ENCODE results near the gene IL17D. TPM values are rescaled to one million over a fixed set of nuclear protein-coding genes. Genes with fewer than 3 reads are reported as not detected.

Gene IL17D
- total RNA-seq, 1 experiment from 2014 or later, result 1.2 TPM

DNA sequence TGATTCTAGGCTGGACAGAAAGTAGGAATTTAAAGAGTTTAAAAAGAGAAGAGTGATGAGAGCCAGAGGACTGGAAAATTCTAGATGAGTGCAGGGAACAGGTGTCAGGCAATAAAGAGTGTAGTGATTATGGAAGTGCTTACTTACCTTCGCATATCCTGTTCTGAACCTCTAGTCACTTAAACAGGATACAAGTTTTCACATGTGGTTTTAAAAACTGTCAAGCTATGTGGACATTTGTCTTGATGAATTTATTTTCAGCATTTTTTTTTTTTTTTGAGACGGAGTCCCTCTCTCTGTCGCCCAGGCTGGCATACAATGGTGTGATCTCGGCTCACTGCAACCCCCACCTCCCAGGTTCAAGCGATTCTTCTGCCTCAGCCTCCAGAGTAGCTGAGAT is 34.3 kb upstream of the IL17D start:
- Histone ChIP-seq H3K4ac (ENCODE audit: low read depth, low read length) (no peak overlapping the region), H2BK12ac (ENCODE audit: insufficient read length, low read depth, low read length) (no peak overlapping the region), H3K27me3 (ENCODE audit: insufficient read depth, low read length) (no peaks in the 10 kb centered on the region), H3K14ac (ENCODE audit: insufficient read depth, low read length) (no peak overlapping the region), H3K23me2 (ENCODE audit: insufficient read length, low read depth, low read length, poor library complexity, severe bottlenecking) (no peaks in the 10 kb centered on the region), H3K4me1 (ENCODE audit: insufficient read depth, low read length) (no peaks in the 10 kb centered on the region), H3K4me2 (ENCODE audit: insufficient read depth, insufficient read length, low read length) (no peak overlapping the region), H3K9me3 (ENCODE audit: control insufficient read depth, low read depth, low read length) (no peaks in the 10 kb centered on the region), H4K5ac (ENCODE audit: insufficient read length, low read depth, low read length) (no peak overlapping the region), H2BK120ac (ENCODE audit: low read depth, low read length, poor library complexity, severe bottlenecking) (no peak overlapping the region), H2AFZ (ENCODE audit: low read length) (no peak overlapping the region), H3T11ph (ENCODE audit: low read length) (no peak overlapping the region), H3K18ac (ENCODE audit: insufficient read length, low read depth, low read length) (no peak overlapping the region), H3K56ac (ENCODE audit: insufficient read length, low read depth, low read length) (no peak overlapping the region), H3K23ac (ENCODE audit: insufficient read length, low read depth, low read length) (no peak overlapping the region), H2BK20ac (ENCODE audit: low read depth, low read length, poor library complexity, severe bottlenecking) (no peak overlapping the region), H2BK15ac (ENCODE audit: low read depth, low read length) (no peak overlapping the region), H3K79me1 (ENCODE audit: insufficient read depth, low read depth, low read length, poor library complexity, severe bottlenecking) (no peaks in the 10 kb centered on the region), H2BK5ac (ENCODE audit: insufficient read length, low read length) (no peak overlapping the region), H4K20me1 (ENCODE audit: control insufficient read depth, insufficient read depth, insufficient read length) (no peaks in the 10 kb centered on the region), H3K79me2 (ENCODE audit: insufficient read depth, low read length) (no peaks in the 10 kb centered on the region), H3K9ac (ENCODE audit: extremely low read depth, insufficient read length, low read length) (no peak overlapping the region), H3K27ac (ENCODE audit: insufficient read length, low read depth, low read length) (no peak overlapping the region), H4K91ac (ENCODE audit: insufficient read length, low read depth, low read length) (no peak overlapping the region), H4K8ac (replicated peaks; ENCODE audit: insufficient read length, low read depth, low read length) (no peak overlapping the region), H2AK5ac (ENCODE audit: insufficient read length, low read length) (no peak overlapping the region)
- no peak for DNase-seq
- TF ChIP-seq, protein P1, sequence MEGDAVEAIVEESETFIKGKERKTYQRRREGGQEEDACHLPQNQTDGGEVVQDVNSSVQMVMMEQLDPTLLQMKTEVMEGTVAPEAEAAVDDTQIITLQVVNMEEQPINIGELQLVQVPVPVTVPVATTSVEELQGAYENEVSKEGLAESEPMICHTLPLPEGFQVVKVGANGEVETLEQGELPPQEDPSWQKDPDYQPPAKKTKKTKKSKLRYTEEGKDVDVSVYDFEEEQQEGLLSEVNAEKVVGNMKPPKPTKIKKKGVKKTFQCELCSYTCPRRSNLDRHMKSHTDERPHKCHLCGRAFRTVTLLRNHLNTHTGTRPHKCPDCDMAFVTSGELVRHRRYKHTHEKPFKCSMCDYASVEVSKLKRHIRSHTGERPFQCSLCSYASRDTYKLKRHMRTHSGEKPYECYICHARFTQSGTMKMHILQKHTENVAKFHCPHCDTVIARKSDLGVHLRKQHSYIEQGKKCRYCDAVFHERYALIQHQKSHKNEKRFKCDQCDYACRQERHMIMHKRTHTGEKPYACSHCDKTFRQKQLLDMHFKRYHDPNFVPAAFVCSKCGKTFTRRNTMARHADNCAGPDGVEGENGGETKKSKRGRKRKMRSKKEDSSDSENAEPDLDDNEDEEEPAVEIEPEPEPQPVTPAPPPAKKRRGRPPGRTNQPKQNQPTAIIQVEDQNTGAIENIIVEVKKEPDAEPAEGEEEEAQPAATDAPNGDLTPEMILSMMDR (conservative IDR thresholded peaks at IDR 0.05), result no peak
- no CpG with 5 or more reads among the region's 5 CpGs for WGBS (ENCODE audit: extremely low coverage, insufficient read length, low lambda C conversion rate)
- Mint-ChIP-seq H3K4me3 (no peak overlapping the region), H3K27ac (no peak overlapping the region), H3K4me1 (no peaks in the 10 kb centered on the region), H3K9me3 (no peaks in the 10 kb centered on the region), H3K36me3 (ENCODE audit: insufficient read depth in 1 of 3, low read depth in 3 of 3) (peaks cover 0 to 3% (median 0%) of the 10 kb centered on the region in 3 experiments; a peak in 1 of 7 replicates), H3K27me3 (ENCODE audit: low read depth) (no peaks in the 10 kb centered on the region)

Data from H9 (cell line).